Measurements from ENCODE around the gene RCN2.
"Not testable (repeated sequence)": the region's sequence is repeated elsewhere in the genome, so short reads cannot be mapped to it uniquely, and the experiment has no call there.

The RCN2 gene

GRCh38 chr15:76945494-76946093 lies 14.0 kb downstream of the RCN2 start:
- ATAC-seq (ENCODE audit: low read depth) (no peak), DNase-seq (ENCODE audit: low spot score in 2 of 2) (no peak)
- Mint-ChIP-seq H3K36me3 (peaks cover 29% of the 10 kb centered on the region), H3K4me1 (peaks cover 21% of the 10 kb centered on the region), H3K27me3 (no peaks in the 10 kb centered on the region), H3K4me3 (no peak overlapping the region), H3K9me3 (peaks cover 4% of the 10 kb centered on the region), H3K27ac (peak overlapping the region; percentile 48)

- Mint-ChIP-seq H3K4me3 (peak overlapping the region; percentile 35), H3K9me3 (peaks cover 4% of the 10 kb centered on the region), H3K27me3 (no peaks in the 10 kb centered on the region), H3K27ac (peak overlapping the region; percentile 72), H3K36me3 (peaks cover 29% of the 10 kb centered on the region), H3K4me1 (peaks cover 21% of the 10 kb centered on the region)
- ATAC-seq (ENCODE audit: low read depth): peak; percentile 39
- DNase-seq (ENCODE audit: low spot score in 2 of 2): no peak
Observed at GRCh38 chr15:76947454-76947853, 15.9 kb downstream of the RCN2 start.

GRCh38 chr15:76951220-76951619 lies 19.7 kb downstream of the RCN2 start:
- Mint-ChIP-seq H3K27me3 (no peaks in the 10 kb centered on the region), H3K36me3 (peaks cover 11% of the 10 kb centered on the region), H3K4me1 (peaks cover 19% of the 10 kb centered on the region), H3K9me3 (no peaks in the 10 kb centered on the region), H3K27ac (no peak overlapping the region), H3K4me3 (no peak overlapping the region)
- DNase-seq (ENCODE audit: low spot score in 2 of 2) (no peak), ATAC-seq (ENCODE audit: low read depth) (no peak)

- no peak overlapping the region for H3K27ac Mint-ChIP-seq
- no peaks in the 10 kb centered on the region for H3K27me3 Mint-ChIP-seq
- no peaks in the 10 kb centered on the region for H3K36me3 Mint-ChIP-seq
- no peaks in the 10 kb centered on the region for H3K9me3 Mint-ChIP-seq
- ATAC-seq (ENCODE audit: low read depth) (no peak), DNase-seq (ENCODE audit: low spot score in 2 of 2) (no peak)
- no peak overlapping the region for H3K4me3 Mint-ChIP-seq
- peaks cover 2% of the 10 kb centered on the region for H3K4me1 Mint-ChIP-seq
Observed at GRCh38 chr15:76953913-76954312, 22.4 kb downstream of the RCN2 start.

GRCh38 chr15:76954744-76955143 lies 23.2 kb downstream of the RCN2 start:
- no peaks in the 10 kb centered on the region for H3K36me3 Mint-ChIP-seq
- ATAC-seq (ENCODE audit: low read depth) (no peak), DNase-seq (ENCODE audit: low spot score in 2 of 2) (no peak)
- H3K27ac Mint-ChIP-seq: no peak overlapping the region
- no peak overlapping the region for H3K4me3 Mint-ChIP-seq
- H3K4me1 Mint-ChIP-seq: peaks cover 2% of the 10 kb centered on the region
- no peaks in the 10 kb centered on the region for H3K27me3 Mint-ChIP-seq
- H3K9me3 Mint-ChIP-seq: no peaks in the 10 kb centered on the region

GRCh38 chr15:76961268-76962011 lies 29.9 kb downstream of the RCN2 start:
- Mint-ChIP-seq H3K9me3 (no peaks in the 10 kb centered on the region), H3K36me3 (no peaks in the 10 kb centered on the region), H3K27ac (no peak overlapping the region), H3K4me3 (no peak overlapping the region), H3K27me3 (peaks cover 3% of the 10 kb centered on the region), H3K4me1 (peaks cover 7% of the 10 kb centered on the region)
- DNase-seq (ENCODE audit: low spot score in 2 of 2) (no peak), ATAC-seq (ENCODE audit: low read depth) (no peak)

- Mint-ChIP-seq H3K27ac (peak overlapping the region; percentile 69), H3K27me3 (peaks cover 3% of the 10 kb centered on the region), H3K4me3 (peak overlapping the region; percentile 46), H3K36me3 (no peaks in the 10 kb centered on the region), H3K4me1 (peaks cover 7% of the 10 kb centered on the region), H3K9me3 (no peaks in the 10 kb centered on the region)
- DNase-seq (ENCODE audit: low spot score in 2 of 2) (peak in 1 of 2 donors; percentile 29), ATAC-seq (ENCODE audit: low read depth) (peak; percentile 98)
Observed at GRCh38 chr15:76962337-76963013, 30.9 kb downstream of the RCN2 start.

- H3K27me3 Mint-ChIP-seq: peaks cover 3% of the 10 kb centered on the region
- H3K4me3 Mint-ChIP-seq: no peak overlapping the region
- DNase-seq (ENCODE audit: low spot score in 2 of 2) (no peak), ATAC-seq (ENCODE audit: low read depth) (no peak)
- no peak overlapping the region for H3K27ac Mint-ChIP-seq
- no peaks in the 10 kb centered on the region for H3K9me3 Mint-ChIP-seq
- H3K36me3 Mint-ChIP-seq: no peaks in the 10 kb centered on the region
- peaks cover 7% of the 10 kb centered on the region for H3K4me1 Mint-ChIP-seq
Observed at GRCh38 chr15:76963596-76963995, 32.0 kb downstream of the RCN2 start.

- Mint-ChIP-seq H3K27ac (no peak overlapping the region), H3K4me3 (no peak overlapping the region), H3K9me3 (no peaks in the 10 kb centered on the region), H3K27me3 (peaks cover 3% of the 10 kb centered on the region), H3K4me1 (peaks cover 7% of the 10 kb centered on the region), H3K36me3 (no peaks in the 10 kb centered on the region)
- ATAC-seq (ENCODE audit: low read depth) (no peak), DNase-seq (ENCODE audit: low spot score in 2 of 2) (no peak)
Observed at GRCh38 chr15:76964157-76964556, 32.6 kb downstream of the RCN2 start.

- H3K27me3 Mint-ChIP-seq: not testable (repeated sequence)
Observed at GRCh38 chr15:76966051-76966450, 34.5 kb downstream of the RCN2 start.

GRCh38 chr15:76967067-76967466 lies 35.5 kb downstream of the RCN2 start:
- no peaks in the 10 kb centered on the region for H3K9me3 Mint-ChIP-seq
- DNase-seq (ENCODE audit: low spot score in 2 of 2): no peak
- peaks cover 3% of the 10 kb centered on the region for H3K27me3 Mint-ChIP-seq
- no peak overlapping the region for H3K27ac Mint-ChIP-seq
- no peak overlapping the region for H3K4me3 Mint-ChIP-seq
- no peak for ATAC-seq (ENCODE audit: low read depth)
- peaks cover 7% of the 10 kb centered on the region for H3K4me1 Mint-ChIP-seq
- no peaks in the 10 kb centered on the region for H3K36me3 Mint-ChIP-seq

More at GRCh38 chr15:76966051-76966450, 34.5 kb downstream of the RCN2 start:
- H3K36me3 Mint-ChIP-seq; H3K27ac Mint-ChIP-seq; DNase-seq (ENCODE audit: low spot score in 2 of 2); ATAC-seq (ENCODE audit: low read depth); H3K4me3 Mint-ChIP-seq; H3K9me3 Mint-ChIP-seq; H3K4me1 Mint-ChIP-seq: not testable (repeated sequence)

- H3K27ac Mint-ChIP-seq: no peak overlapping the region
- no peaks in the 10 kb centered on the region for H3K36me3 Mint-ChIP-seq
- H3K27me3 Mint-ChIP-seq: peaks cover 3% of the 10 kb centered on the region
- H3K9me3 Mint-ChIP-seq: no peaks in the 10 kb centered on the region
- no peak overlapping the region for H3K4me3 Mint-ChIP-seq
- no peaks in the 10 kb centered on the region for H3K4me1 Mint-ChIP-seq
- no peak for DNase-seq (ENCODE audit: low spot score in 2 of 2)
- ATAC-seq (ENCODE audit: low read depth): no peak
Observed at GRCh38 chr15:76968306-76968705, 36.8 kb downstream of the RCN2 start.

- H3K4me3 Mint-ChIP-seq: no peak overlapping the region
- DNase-seq (ENCODE audit: low spot score in 2 of 2) (no peak), ATAC-seq (ENCODE audit: low read depth) (no peak)
- peaks cover 3% of the 10 kb centered on the region for H3K4me1 Mint-ChIP-seq
- H3K9me3 Mint-ChIP-seq: no peaks in the 10 kb centered on the region
- no peaks in the 10 kb centered on the region for H3K36me3 Mint-ChIP-seq
- no peak overlapping the region for H3K27ac Mint-ChIP-seq
- H3K27me3 Mint-ChIP-seq: no peaks in the 10 kb centered on the region
Observed at GRCh38 chr15:76972389-76973361, 41.1 kb downstream of the RCN2 start.

All from memory B cell (primary cell).